Activated CD4-positive, alpha-beta T cell treated with anti-CD3 and anti-CD28 coated beads for 48 hours (primary cell): ENCODE data around the gene TMUB1.
"Not testable (repeated sequence)": the region's sequence is repeated elsewhere in the genome, so short reads cannot be mapped to it uniquely, and the experiment has no call there.

Experiments
- DNase-seq: peaks from one replicate; pipeline ENCODE4 v3.0.0-alpha.2; 2020

The TMUB1 gene

DNA sequence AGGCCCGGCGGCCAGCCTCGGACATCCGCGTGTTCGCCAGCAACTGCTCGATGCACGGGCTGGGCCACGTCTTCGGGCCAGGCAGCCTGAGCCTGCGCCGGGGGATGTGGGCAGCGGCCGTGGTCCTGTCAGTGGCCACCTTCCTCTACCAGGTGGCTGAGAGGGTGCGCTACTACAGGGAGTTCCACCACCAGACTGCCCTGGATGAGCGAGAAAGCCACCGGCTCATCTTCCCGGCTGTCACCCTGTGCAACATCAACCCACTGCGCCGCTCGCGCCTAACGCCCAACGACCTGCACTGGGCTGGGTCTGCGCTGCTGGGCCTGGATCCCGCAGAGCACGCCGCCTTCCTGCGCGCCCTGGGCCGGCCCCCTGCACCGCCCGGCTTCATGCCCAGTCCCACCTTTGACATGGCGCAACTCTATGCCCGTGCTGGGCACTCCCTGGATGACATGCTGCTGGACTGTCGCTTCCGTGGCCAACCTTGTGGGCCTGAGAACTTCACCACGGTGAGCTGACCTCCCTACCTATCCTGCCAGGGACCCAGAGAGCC is 34.3 kb downstream of the TMUB1 start:
- DNase-seq, result no peak

DNA sequence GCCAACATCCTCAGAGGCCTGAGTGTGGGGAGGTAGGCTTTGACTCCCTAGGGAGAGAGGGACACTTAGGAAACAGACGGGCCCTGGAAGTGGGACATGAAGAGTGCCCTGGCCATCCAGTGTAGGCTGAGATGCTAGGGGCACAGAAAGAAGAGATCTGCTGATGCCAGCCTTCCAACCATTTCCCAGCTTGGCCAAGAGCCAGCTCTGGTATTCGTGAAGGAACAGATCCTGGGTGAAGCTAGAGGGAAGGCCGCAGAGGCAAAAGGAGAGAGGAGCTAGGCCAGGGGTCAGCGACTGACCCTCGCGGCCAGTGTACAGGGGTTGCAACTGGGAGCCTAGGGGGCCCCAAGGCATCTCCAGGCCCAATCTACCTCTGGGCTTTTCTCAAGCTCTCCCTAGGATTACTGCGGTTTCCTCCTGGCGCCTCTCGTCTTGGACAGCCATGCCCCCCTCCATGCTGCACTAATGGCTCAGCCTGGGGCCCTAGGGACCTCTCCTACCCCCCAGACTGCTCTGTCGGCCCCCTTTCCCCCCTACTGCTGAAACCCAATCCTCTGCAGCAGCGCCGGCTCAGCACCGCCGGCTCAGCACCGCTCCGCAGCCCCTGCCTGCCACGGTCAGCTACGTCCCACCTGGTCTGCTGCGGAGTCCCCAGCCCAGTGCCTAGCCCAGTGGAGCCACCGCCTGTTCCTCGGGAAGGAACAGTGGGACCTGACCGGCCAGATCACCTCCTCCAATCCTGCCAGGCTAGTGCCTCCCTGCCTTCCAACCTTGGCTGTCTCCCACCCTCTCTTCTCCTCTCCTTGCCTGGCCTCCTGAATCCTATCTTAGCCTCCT is 35.1 kb downstream of the TMUB1 start, which contains the start of gene ASIC3:
ASIC3 (plus strand) TSS at position 556 of the 840 bp plus-strand sequence. CDS start 355 bp downstream, outside the sequence.
- DNase-seq, result no peak

GRCh38 chr7:151046603-151047573 is 36.4 kb downstream of the TMUB1 start:
- no peak for DNase-seq

GRCh38 chr7:151045967-151046366 is 37.3 kb downstream of the TMUB1 start:
- no peak for DNase-seq

DNA sequence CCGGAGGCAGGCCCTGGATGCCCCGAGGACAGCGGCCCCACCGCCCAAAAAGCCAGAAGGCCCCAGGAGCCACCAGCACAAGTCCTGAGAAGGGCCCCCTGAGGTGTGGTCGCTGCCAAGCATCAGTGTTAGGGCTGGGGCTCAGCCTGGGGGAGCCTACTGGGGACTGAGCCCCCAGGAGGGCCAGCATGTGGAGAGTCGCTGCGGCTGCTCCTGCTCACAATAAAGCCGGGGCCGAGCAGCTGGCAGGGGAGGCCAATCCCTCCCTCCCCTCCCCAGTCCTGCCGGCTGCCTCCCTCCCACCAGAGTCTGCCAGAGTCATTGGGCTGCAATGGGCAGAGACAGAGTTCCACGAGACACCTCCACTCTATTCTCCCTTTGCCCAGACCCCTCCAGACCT is 38.0 kb downstream of the TMUB1 start:
- no peak for DNase-seq

DNA sequence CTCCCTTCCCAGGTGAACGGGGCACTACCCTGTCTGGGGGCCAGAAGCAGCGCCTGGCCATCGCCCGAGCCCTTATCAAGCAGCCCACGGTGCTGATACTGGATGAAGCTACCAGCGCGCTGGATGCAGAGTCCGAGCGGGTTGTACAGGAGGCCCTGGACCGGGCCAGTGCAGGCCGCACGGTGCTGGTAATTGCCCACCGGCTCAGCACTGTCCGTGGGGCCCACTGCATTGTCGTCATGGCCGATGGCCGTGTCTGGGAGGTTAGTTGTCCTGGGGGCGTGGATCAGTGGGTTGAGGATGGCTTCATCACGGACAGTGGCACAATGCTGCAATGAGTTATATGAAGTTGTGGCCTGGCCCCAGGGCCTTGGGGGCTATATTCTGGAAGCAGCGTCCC is 39.3 kb downstream of the TMUB1 start:
- DNase-seq, result no peak

DNA sequence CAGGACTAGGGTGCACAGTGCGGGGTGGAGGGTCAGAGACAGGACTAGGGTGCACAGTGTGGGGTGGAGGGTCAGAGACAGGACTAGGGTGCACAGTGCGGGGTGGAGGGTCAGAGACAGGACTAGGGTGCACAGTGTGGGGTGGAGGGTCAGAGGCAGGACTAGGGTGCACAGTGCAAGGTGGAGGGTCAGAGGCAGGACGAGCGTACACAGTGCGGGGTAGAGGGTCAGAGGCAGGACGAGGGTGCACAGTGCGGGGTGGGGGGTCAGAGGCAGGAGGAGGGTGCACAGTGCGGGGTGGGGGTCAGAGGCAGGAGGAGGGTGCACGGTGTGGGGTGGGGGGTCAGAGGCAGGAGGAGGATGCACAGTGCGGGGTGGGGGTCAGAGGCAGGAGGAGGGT is 39.8 kb downstream of the TMUB1 start:
- DNase-seq, result not testable (repeated sequence)

DNA sequence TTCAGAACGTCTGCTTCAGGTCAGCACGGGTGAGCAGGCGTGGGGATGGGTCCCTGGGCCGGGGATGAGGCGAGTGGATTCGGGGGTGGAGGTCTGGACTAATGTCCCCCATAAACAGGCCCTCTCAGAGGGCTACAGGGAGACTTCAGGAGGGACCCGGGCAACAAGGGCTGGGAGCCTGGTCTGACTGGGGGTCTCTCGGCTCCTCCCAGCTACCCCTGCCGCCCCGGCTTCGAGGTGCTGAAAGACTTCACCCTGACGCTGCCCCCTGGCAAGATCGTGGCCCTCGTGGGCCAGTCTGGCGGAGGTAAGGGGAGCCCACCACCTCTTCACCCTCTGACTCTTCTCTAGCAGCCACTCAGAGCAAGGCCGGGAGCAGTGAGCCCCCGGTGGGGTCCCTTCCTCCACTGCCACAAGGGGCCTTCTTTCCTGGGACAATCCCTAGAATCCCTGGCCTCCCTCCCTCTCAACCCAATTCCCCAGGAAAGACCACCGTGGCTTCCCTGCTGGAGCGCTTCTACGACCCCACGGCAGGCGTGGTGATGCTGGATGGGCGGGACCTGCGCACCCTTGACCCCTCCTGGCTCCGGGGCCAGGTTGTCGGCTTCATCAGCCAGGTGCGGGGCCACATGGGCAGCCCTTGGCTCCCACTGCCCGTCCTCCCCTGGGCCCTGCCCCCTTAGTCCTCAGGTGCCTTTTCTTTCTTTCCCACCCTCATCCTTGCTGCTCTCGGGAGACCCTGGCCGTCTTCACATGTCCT is 42.5 kb downstream of the TMUB1 start:
- no peak for DNase-seq

- no peak for DNase-seq
Observed at GRCh38 chr7:151039850-151040548, 43.3 kb downstream of the TMUB1 start.

DNA sequence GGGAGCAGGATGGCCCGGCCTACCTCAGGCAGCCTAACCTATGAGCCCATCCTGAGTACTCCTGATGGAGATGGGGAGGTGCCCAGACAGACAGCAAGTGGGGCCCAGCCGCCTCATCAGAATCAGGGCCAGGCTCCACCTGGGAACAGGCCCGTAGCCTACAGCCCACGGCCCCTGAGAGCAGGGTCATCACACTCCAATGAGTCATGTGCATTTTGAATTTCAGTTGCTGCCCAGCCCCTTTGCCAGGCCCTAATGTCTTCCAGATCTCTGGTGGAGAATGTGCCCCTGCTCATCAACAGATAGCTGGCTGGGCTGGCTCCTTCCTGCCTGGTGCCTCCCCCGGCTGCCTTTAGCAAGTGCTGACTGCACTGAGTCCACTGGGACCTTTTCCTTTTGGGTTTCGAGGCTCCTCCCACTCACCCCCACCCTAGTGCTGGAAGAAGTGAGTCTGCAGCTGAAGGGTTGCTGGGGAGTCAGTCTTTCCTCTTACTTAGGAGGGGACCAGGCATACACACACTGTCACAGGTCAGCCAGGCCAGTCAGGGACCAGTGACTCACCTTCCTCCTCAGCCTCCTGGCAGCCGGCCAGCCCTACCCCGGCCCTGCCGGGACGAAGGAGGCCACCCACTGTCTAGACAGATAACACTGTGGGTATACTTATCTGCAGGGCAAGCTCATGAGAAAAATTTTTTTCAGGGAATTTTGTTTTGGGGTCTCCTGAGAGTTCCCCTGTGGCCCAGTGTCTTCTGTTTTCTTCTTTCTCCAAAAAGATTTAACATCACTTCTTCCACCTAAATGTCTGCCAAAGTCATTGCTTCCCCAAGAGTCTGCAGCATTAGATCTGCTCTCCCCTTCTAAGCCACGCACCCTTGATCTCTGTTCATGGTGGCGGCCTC is 44.1 kb downstream of the TMUB1 start:
- DNase-seq, result peak; percentile 88

- no peak for DNase-seq
Observed at GRCh38 chr7:151035902-151036301, 47.4 kb downstream of the TMUB1 start.

GRCh38 chr7:151035026-151035717 is 48.1 kb downstream of the TMUB1 start:
- DNase-seq, result no peak

GRCh38 chr7:151034312-151035025 is 48.8 kb downstream of the TMUB1 start:
- DNase-seq, result no peak

GRCh38 chr7:151033864-151034249 is 49.4 kb downstream of the TMUB1 start:
- DNase-seq, result no peak

GRCh38 chr7:151032936-151033863 is 50.1 kb downstream of the TMUB1 start:
- DNase-seq, result no peak
